Heart right ventricle (tissue), 16 donors: ENCODE data around the gene PLD1. TPM values are rescaled to one million over a fixed set of nuclear protein-coding genes. Genes with fewer than 3 reads are reported as not detected.

Experiments
- ATAC-seq, 8 donors: fragments of 200-7000 bp; cut with Tn5 transposase; one replicate each; pipeline ENCODE4 v1.9.1; 2020; ENCODE audit warnings: mild to moderate bottlenecking in 8 of 8, moderate library complexity in 8 of 8, moderate number of reproducible peaks in 1 of 8
- DNase-seq, 2 donors: peaks; one replicate each; pipeline ENCODE4 v3.0.0-alpha.2; 2020
- H3K27ac ChIP-seq, 10 donors: fragments of 200-600 bp; sonication (generic) in 2 of 10; one replicate each; pipeline versions ENCODE4 v1.5.0 to v1.8.0; 2020 to 2022; ENCODE audit warnings: mild to moderate bottlenecking in 3 of 10
- H3K27me3 ChIP-seq, 7 donors: fragments of 200-600 bp; one replicate each; pipeline ENCODE4 v1.8.0; 2021 to 2022; ENCODE audit warnings: mild to moderate bottlenecking in 2 of 7
- H3K36me3 ChIP-seq, 9 donors: fragments of 200-600 bp; sonication (generic) in 1 of 9; one replicate each; pipeline versions ENCODE4 v1.5.0 to v1.8.0; 2020 to 2022; ENCODE audit warnings: mild to moderate bottlenecking in 2 of 9
- H3K4me1 ChIP-seq, 9 donors: fragments of 200-600 bp; sonication (generic) in 1 of 9; one replicate each; pipeline versions ENCODE4 v1.5.0 to v1.8.0; 2020 to 2022; ENCODE audit warnings: mild to moderate bottlenecking in 4 of 9
- H3K4me3 ChIP-seq, 10 donors: fragments of 200-600 bp; sonication (generic) in 2 of 10; one replicate each; pipeline versions ENCODE4 v1.5.0 to v1.8.0; 2020 to 2022; ENCODE audit warnings: mild to moderate bottlenecking in 7 of 10, moderate library complexity in 2 of 10
- H3K9me3 ChIP-seq, 11 donors: fragments of 200-600 bp in 10 of 11; sonication (generic) in 2 of 11; one replicate each; pipeline versions ENCODE4 v1.5.0 to v1.8.0; 2013 to 2022; ENCODE audit warnings: mild to moderate bottlenecking in 2 of 11, control low read depth in 1 of 11, moderate library complexity in 1 of 11
- CTCF ChIP-seq, 9 donors: fragments of 200-600 bp; sonication (generic) in 2 of 9; IDR thresholded peaks; one replicate each; pipeline versions ENCODE4 v1.5.0 to v1.8.0; 2021 to 2022; ENCODE audit warnings: antibody characterized with exemption in 9 of 9, mild to moderate bottlenecking in 5 of 9, moderate library complexity in 1 of 9
- WGBS, 2 donors: extraction: QIAGEN DNeasy Blood & Tissue Kit; methylation state at CpG; one replicate each; pipeline ENCODE4 v1.1.7; 2013; ENCODE audit warnings: inconsistent platforms in 1 of 2; 5-methylcytosine and 5-hydroxymethylcytosine counted together
- intact Hi-C, 10 donors: fragments of 100-400 bp; cut with DNase I; formaldehyde crosslinking; loops; one replicate each; pipeline versions ENCODE4 v1.11.1 to v1.14.2; 2022
- polyA plus RNA-seq, 2 donors: library from polyadenylated mRNA; stranded (reverse); fragments of 200-250 nt; gene quantifications; one replicate each; pipeline ENCODE4 v1.2.3, GENCODE V29; 2013
- total RNA-seq, 10 donors: library from RNA; stranded (reverse); fragmentation: NEBNext Ultra II Directional in 3 of 10; extraction: Animal tissue kit (Norgen Biotek cat#: 25700) in 3 of 10; gene quantifications; one replicate each; pipeline versions ENCODE4 v1.2.1 to v1.2.4, GENCODE V29; 2021 to 2023
- donor health status: Arrhythmogenic right ventricular cardiomyopathy.
- donor health status: ischemic (EF 13 %, LVEDD 7.1; RV severe dilation, severe dysfunction).
- donor health status: healthy with polysubstance abuse.
- donor health status: DM: no; HTN: yes; CAD: no.
- donor health status: DM: no; HTN: no; CAD: no.
- donor health status: ischemic (EF 25% LVEDD 6.9; RV normal size, moderate dysfunction).
- donor health status: ischemic (EF 25% LVEDD 5.7; RV mildly dilated, moderate dysfunction).
- donor health status: healthy.
- donor health status: DM: yes; HTN: yes; CAD: no.
- donor health status: Ischemic cardiomyopathy.
- donor health status: ischemic (EF 35%, LVEDD 5.7; RV mildly dilated, moderate dysfunction).
- donor health status: nonischemic (EF 11% LVEDD 7.7; RV severe dilation, severe dysfunction).
- donor health status: DM: yes; HTN: yes; CAD: no.
- donor health status: PGD.
- donor health status: ischemic (EF 29% LVEDD 5.4; RV normal size, mild dysfunction).
- donor health status: nonischemic (EF 23%, LVEDD 6.1; RV moderate dilation, normal function).

Gene PLD1
- total and polyA plus RNA-seq, 12 donors, result 10.5 to 83.3 (median 62.9) TPM

GRCh38 chr3:171712171-171712938, 97.9 kb downstream of the PLD1 start:
- WGBS, 2 donors, result 51 to 56% methylated on average over 8 of the region's 8 CpGs
- DNase-seq (no peak), ATAC-seq (peak in 1 of 8 donors; percentile 55)
- TF ChIP-seq CTCF (IDR thresholded peaks at IDR 0.05), result no peak
- Histone ChIP-seq H3K36me3 (peaks cover 0 to 93% (median 13%) of the 10 kb centered on the region in 9 donors), H3K4me1 (peaks cover 0 to 8% (median 0%) of the 10 kb centered on the region in 9 donors), H3K27me3 (no peaks in the 10 kb centered on the region), H3K27ac (peak overlapping the region in 2 of 10 donors; percentile 24 to 33), H3K4me3 (no peak overlapping the region), H3K9me3 (peaks cover 0 to 13% (median 7%) of the 10 kb centered on the region in 11 donors)
- intact Hi-C loops, result no loop called here

GRCh38 chr3:171711461-171712170, 98.7 kb downstream of the PLD1 start:
- Histone ChIP-seq H3K27me3 (no peaks in the 10 kb centered on the region), H3K4me3 (no peak overlapping the region), H3K4me1 (peaks cover 0 to 8% (median 0%) of the 10 kb centered on the region in 9 donors), H3K9me3 (peaks cover 0 to 13% (median 7%) of the 10 kb centered on the region in 11 donors), H3K27ac (peak overlapping the region in 2 of 10 donors; percentile 24 to 33), H3K36me3 (peaks cover 0 to 93% (median 12%) of the 10 kb centered on the region in 9 donors)
- WGBS, 2 donors, result 64 to 95% methylated on average over 3 of the region's 3 CpGs
- TF ChIP-seq CTCF (IDR thresholded peaks at IDR 0.05), result no peak
- intact Hi-C loops, result no loop called here
- DNase-seq (no peak), ATAC-seq (no peak)

GRCh38 chr3:171710359-171710758, 99.9 kb downstream of the PLD1 start:
- TF ChIP-seq CTCF (IDR thresholded peaks at IDR 0.05), result no peak
- DNase-seq (no peak), ATAC-seq (no peak)
- 91 to 97% methylated on average over 17 of the region's 17 CpGs for WGBS, 2 donors
- H3K27me3 ChIP-seq, result no peaks in the 10 kb centered on the region
- H3K4me1 ChIP-seq, result peaks cover 0 to 8% (median 0%) of the 10 kb centered on the region in 9 donors
- no peak overlapping the region for H3K4me3 ChIP-seq
- peaks cover 0 to 5% (median 3%) of the 10 kb centered on the region in 11 donors for H3K9me3 ChIP-seq
- no peak overlapping the region for H3K27ac ChIP-seq
- intact Hi-C loops, result no loop called here
- H3K36me3 ChIP-seq, result peaks cover 0 to 88% (median 12%) of the 10 kb centered on the region in 9 donors

- Histone ChIP-seq H3K36me3 (peaks cover 0 to 68% (median 12%) of the 10 kb centered on the region in 9 donors), H3K27ac (no peak overlapping the region), H3K27me3 (no peaks in the 10 kb centered on the region), H3K4me1 (peaks cover 0 to 10% (median 4%) of the 10 kb centered on the region in 9 donors), H3K4me3 (no peak overlapping the region), H3K9me3 (peaks cover 0 to 15% (median 5%) of the 10 kb centered on the region in 11 donors)
- 88% methylated on average over 8 of the region's 8 CpGs for WGBS, 2 donors
- DNase-seq (no peak), ATAC-seq (no peak)
- TF ChIP-seq CTCF (IDR thresholded peaks at IDR 0.05), result no peak
- intact Hi-C loops, result loop anchor here in 3 of 10 donors (5.0 to 10.0 kb wide), 3 partner anchors 67 to 130 kb away; no protein-coding TSS in a partner anchor
Measured at GRCh38 chr3:171704814-171705213, 105.5 kb downstream of the PLD1 start.
